Stimulated activated CD8-positive, alpha-beta memory T cell treated with anti-CD3 and anti-CD28 coated beads, Interleukin-7, amount 100 ng/mL, for 1 hour (primary cell): ENCODE results near the gene BRCC3.
A peak's percentile ranks its signal among the peaks of the same experiment; 100 is the strongest.

ENCODE experiments used
- DNase-seq, 2 donors: peaks; one replicate each; pipeline ENCODE4 v3.0.0-alpha.2; 2020; ENCODE audit warnings: low read depth in 2 of 2

Gene BRCC3

GRCh38 chrX:155056877-155057792 is 14.2 kb upstream of the BRCC3 start:
- DNase-seq: peak; percentile 2 to 19

- DNase-seq: no peak
Measured at GRCh38 chrX:155061760-155062159, 9.5 kb upstream of the BRCC3 start.

- DNase-seq: no peak
Measured at GRCh38 chrX:155065035-155065734, 6.1 kb upstream of the BRCC3 start.

- no peak for DNase-seq
Measured at GRCh38 chrX:155068165-155068564, 3.1 kb upstream of the BRCC3 start.

- no peak for DNase-seq
Measured at GRCh38 chrX:155069414-155069813, 1.9 kb upstream of the BRCC3 start.

GRCh38 chrX:155070038-155070437 is 1.3 kb upstream of the BRCC3 start:
- DNase-seq: no peak

GRCh38 chrX:155070663-155070974 is 689 bp upstream of the BRCC3 start:
- DNase-seq: no peak

GRCh38 chrX:155071694-155072280 is 479 bp downstream of the BRCC3 start:
- DNase-seq: no peak

- DNase-seq: no peak
Measured at GRCh38 chrX:155086202-155086840, 15.0 kb downstream of the BRCC3 start.

- no peak for DNase-seq
Measured at GRCh38 chrX:155086961-155087735, 15.8 kb downstream of the BRCC3 start.

GRCh38 chrX:155094468-155095061 is 23.3 kb downstream of the BRCC3 start:
- DNase-seq: no peak

GRCh38 chrX:155105919-155106318 is 34.6 kb downstream of the BRCC3 start:
- DNase-seq: no peak

GRCh38 chrX:155108427-155108826 is 37.1 kb downstream of the BRCC3 start:
- no peak for DNase-seq

GRCh38 chrX:155112171-155112570 is 40.9 kb downstream of the BRCC3 start:
- no peak for DNase-seq

- no peak for DNase-seq
Measured at GRCh38 chrX:155113097-155113496, 41.8 kb downstream of the BRCC3 start.

GRCh38 chrX:155115174-155115819 is 44.0 kb downstream of the BRCC3 start:
- no peak for DNase-seq

- no peak for DNase-seq
Measured at GRCh38 chrX:155127465-155127864, 56.2 kb downstream of the BRCC3 start.

GRCh38 chrX:155127940-155128339 is 56.6 kb downstream of the BRCC3 start:
- DNase-seq: no peak

GRCh38 chrX:155132110-155132509 is 60.8 kb downstream of the BRCC3 start:
- no peak for DNase-seq

- no peak for DNase-seq
Measured at GRCh38 chrX:155134255-155134654, 62.9 kb downstream of the BRCC3 start.
